HG02588 (cell line): ENCODE results near the gene SRMS.
A peak's percentile ranks its signal among the peaks of the same experiment; 100 is the strongest.
"Not testable (repeated sequence)": the region's sequence is repeated elsewhere in the genome, so short reads cannot be mapped to it uniquely, and the experiment has no call there.

Experiments
- ATAC-seq: cut with Tn5 transposase; IDR thresholded peaks from one replicate; pipeline ENCODE4 v1.9.1; 2021; ENCODE audit warnings: mild to moderate bottlenecking, moderate library complexity; ENCODE audit not compliant: unreplicated experiment

SRMS gene

DNA sequence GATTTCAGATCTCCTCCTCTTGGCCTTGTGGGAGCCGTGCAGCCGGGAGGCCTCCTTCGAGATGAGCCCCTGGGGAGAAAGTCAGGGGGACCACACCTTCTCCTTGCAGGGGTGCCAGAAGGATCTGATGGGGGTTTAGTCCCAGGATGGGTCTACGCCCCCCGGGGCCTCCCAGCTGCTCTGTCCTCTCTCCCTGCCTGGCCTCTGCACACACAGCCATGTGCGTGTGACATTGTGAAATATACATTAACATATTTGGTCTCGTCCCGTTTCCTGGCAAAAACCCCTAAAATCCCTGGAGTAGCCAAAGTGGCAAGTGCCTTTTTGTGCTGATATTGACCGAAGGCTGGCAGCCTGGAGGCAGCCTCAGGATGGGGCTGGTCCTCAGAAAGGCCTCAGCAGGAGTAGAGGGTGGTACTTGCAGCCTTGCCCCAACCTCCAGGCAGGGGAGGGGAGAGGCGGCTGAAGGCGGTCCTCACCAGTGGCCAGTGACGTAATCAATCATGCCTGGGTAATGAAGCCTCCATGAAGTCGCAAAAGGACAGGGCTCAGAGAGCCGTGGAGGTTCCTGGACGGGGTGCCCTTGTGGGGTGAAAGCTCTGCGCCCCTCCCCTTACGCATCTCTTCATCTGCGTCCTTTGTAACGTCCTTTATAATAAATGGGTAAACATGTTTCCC is 31.6 kb upstream of the SRMS start:
- ATAC-seq: no peak

DNA sequence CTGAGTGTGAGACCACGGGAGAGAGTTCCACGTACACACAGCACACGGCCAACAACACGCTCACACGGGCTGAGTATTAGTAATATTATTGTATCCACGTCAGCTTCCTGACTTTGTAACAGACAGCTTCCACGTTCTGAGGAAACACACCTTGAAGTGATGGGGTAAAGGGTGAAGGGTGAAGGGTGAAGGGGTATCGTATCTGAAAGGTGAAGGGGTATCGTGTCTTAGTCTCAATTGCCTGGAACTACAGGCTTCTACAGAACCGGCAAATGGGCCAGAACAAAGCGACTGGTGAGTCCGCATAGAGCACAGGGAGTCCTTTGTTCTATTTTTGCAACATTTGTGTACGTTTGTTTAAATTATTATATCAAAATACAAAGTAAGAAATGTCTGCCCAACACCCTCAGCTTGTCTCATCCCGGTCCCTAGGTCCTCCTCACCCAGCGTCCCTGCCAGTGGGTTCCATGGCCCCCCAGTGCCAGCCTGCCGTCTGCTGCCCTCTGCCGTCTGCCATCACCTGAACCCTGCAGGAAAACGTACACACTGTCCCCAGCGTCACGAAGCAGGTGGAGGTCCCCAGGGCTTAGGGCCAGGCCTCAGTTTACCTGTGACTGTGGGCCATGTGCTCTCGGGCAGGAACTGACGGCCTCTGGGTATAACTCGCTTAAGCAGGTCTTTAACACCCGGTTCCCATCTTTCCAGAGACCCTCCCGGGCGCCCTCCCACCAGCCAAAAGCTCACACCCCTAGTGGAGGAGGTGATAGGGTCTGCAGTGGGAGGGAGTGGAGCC is 30.9 kb upstream of the SRMS start:
- no peak for ATAC-seq

DNA sequence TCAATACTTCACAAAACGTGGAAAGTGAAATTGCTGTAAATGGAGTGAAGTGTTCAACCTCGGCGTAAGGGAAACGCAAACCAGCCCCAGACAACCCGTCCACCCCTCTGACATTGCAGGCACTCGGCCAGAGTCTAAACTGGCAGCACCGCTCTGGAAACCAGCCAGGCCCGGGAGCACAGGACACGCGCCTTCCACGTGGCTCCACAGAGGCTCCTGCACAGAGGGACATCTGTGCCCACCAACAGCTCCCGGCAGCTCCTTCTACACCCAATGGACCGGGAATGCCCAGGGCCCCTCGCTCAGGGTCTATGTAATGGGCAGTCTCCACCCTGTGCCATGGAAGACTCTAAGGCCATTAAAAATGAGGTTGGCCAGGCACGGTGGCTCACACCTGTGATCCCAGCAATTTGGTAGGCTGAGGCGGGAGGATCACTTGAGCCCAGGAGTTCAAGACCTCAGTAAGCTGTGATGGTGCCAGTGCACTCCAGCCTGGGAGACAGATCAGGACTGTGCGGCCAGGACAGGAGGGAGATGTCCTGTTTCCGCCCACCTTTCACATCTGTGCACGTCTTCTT is 29.9 kb upstream of the SRMS start:
- ATAC-seq: no peak

DNA sequence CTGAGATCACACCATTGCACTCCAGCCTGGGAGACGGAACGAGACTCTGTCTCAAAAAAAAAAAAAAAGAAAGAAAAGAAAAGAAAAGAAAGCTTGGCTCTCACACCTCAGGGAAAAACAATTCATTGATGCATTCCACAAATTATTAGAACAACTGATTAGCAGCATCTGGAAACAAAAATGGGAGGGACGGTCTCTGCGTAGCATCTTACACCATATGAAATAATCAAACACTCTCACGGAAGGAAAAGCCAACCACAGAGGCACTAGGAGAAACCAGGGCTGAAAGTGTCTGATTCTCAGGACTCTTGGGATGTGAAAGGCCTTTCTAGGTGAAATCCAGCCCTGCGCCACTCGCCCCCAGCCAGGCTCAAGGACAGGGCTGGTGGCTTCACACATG is 28.8 kb upstream of the SRMS start:
- ATAC-seq: no peak

DNA sequence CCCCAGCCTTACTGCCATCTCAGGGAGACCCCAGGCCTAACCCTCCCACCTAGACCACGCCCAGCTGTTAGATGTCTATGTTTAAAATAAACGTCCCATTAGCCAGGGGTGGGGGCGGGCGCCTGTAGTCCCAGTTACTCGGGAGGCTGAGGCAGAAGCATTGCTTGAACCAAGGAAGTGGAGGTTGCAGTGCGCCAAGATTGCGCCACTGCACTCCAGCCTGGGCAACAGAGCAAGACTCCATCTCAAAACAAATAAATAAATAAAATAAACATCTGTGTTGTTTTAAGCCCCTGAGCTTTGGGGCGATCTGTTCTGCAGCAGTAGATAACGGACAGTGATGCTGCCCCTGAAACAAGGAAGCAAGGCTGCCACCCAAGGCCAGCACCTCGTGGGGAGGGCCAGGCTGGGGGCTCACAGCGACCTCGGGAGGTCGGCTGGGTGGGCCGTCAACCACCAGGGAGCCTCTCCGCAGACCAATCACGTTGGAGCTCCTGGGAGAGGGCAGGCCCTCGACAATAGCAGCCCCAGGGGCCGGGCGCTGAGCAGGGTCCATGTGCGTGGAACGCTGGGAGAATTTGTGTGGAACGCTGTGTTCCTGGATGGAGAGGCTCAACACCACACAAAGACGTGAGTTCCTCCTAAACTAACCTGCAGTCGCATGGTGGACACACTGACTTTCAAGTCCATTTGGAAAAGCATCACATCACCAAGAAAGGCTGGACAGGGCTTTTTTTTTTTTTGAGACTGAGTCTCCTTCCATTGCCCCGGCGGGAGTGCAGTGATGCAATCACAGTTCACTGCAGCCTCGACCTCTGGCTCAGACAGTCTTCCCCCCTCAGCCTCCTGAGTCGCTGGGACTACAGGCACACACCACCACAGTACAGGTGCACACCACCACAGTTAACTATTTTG is 27.5 kb upstream of the SRMS start:
- no peak for ATAC-seq

DNA sequence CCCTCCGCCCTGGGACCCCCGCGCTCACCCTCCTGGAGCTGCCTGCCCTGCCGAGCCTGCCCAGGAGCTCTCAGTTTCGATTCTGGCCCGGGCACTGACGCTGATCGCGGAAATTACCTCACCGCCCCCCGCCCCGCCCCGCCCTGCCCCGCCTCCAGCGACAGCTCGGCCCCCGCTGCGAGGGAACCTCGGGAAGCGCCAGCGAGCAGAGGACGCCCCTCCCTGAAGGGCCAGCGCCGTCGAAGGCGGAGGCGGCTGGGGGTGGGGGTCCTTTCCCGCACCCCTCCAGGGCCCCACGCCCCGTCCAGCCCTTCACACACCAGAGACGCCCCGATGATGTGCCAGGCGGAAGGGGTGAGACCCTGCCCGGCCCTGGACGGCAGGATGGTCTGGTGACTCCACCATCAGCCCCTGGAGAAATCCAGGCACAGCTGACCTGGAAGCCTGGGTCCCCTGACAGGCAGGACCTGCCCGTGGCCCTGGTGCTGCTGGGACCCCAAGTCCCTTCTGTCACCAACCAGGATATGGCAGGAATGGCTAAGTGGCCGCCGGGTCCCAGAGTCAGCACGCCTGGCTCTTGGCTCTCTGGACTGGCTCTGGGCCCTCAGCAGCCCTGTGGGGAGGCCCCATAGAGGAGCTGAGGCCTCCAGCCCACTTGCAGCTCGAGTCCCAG is 26.7 kb upstream of the SRMS start, which contains the start of gene HELZ2:
Gene HELZ2 (minus strand): TSS at position 84 of the 673 bp plus-strand sequence. CDS start 1,854 bp downstream, outside the sequence.
- ATAC-seq: no peak

DNA sequence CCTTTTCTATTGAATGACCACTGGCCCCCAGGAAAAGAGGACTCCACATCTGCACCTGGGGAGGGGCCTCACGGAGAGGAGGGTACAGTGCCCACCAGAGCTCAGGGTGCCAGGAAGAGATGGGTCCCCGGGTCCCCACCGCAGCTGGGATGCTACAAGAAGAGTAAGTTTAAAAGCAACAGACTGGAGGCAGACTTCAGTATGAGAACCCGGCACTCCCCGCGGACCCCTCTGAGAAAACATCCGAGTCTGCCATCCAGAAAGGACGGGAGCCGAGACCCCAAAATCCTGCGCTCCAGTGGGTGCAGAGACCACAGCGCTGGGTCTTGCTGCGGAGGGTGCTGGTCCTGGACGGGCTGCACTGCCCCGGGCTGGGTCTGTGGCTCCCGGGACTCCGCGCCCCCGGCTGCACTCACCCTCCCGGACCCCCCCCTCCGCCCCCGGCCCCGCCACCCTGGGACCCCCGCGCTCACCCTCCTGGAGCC is 26.1 kb upstream of the SRMS start:
- ATAC-seq: no peak

DNA sequence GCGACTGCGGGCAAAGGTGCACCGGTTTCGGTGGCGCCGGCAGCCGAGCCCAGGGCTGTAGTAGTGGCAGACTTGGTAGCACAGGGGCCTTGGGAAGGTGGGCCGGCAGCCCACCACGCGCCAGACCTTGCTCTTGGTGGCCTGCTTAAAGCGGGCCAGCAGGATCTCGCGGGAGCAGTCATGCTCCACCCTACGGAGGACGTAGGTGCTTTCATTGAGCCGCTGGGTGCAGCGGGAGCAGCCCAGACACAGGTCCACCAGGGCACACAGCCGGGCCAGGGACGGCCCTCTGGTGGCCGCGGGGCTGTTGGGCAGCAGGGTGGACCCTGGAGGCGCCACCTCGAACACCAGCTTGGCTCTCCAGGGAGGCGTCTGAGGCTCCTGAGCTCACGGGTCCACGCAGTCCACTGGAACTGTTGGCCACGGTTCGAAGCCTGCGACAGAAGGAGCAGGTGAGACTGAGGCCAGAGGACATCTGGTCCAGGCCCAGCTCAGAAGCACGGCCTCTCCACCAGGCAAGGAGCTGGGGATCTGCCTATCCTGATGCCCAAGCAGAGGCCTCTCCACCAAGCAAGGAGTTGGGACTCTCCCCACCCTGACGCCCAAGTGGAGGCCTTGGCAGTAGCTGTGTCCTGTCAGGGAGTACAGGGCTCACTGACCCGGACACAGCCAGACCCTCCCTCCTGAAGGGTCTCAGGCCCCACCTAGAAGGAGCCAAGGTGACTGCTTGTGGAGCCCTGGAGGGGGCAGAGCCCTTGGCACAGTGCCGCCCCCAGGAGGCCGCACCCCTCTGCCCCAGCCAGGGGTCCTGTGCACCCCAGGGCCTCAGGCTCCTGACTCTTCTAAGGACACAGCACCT is 25.5 kb upstream of the SRMS start:
- no peak for ATAC-seq

DNA sequence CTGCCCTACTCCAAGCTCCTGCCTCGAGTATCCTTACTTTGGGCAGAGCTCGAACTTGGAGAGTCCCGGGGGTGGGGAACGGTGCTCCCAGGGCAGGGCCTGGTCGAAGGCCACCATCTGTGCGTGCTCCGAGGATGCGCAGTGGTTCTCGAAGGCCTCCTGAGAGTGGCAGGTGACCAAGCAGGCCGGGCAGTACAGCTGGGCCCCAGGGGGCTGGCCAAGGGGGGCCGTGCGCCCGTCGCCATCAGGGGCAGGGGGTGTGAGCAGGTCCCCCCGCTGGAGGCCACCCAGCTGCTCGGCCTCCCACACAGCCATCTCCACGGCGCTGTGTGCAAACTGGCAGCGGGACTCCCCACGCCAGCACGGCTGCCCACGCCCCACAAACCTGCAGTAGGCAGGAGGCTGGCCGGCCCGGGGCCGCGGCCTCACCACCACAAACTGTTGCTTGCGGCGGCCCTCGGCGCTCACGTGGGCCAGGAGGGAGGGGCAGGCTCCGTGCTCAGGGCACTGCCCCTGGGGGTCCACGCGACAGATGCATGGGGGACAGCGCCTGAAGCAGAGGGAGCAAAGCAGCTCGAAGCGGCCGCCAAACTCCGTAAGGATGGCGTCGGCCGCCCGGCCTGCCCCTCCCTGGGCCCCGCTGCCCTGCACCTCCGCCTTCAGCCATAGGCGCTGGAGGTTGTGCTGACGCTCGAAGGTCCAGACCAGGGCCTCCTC is 24.7 kb upstream of the SRMS start:
- no peak for ATAC-seq

DNA sequence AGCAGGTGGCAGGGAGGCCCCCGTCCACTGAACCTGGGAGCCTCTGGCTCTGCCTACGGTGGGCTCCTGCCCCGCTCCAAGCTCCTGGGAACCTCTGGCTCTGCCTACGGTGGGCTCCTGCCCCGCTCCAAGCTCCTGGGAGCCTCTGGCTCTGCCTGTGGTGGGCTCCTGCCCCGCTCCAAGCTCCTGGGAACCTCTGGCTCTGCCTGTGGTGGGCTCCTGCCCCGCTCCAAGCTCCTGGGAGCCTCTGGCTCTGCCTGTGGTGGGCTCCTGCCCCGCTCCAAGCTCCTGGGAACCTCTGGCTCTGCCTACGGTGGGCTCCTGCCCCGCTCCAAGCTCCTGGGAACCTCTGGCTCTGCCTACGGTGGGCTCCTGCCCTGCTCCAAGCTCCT is 23.5 kb upstream of the SRMS start:
- ATAC-seq: not testable (repeated sequence)

DNA sequence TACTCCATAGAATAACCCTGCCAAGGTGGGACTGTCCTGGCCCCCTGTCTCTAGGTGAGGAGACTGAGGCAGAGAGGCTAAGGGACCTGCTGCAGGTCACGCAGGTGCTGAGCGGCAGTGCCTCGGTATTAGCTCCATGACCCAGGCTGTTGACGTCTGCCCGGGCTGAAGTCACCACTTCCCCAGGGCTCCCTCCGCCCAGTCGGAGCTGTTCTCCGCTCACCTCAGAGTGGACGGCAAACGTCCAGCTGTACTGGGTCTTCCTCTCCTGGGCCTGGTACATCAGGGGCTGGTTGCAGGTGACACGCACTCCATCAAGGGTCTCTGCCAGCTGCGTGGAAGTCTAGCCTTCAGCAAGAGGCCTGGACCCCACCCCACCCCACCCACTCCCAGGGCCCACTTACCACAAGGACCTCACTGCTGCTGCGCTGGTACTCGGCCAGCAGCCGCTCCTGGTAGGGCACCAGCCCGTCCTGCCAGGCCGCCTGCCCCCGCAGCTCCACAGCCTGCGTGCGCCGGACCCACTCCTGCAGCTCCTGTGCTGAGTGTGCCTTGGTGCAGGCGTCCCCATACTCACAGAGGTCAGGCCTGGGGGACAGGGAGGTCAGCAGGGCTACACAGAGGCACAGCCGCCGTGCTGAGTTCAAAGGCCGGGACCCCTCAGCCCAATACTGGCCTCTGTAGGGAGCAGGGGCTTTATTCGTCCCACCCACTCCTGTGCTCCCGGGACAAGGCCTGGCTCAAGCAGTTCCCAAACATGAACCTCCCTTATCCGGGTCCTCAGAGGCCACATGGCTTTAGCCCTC is 22.9 kb upstream of the SRMS start:
- no peak for ATAC-seq

DNA sequence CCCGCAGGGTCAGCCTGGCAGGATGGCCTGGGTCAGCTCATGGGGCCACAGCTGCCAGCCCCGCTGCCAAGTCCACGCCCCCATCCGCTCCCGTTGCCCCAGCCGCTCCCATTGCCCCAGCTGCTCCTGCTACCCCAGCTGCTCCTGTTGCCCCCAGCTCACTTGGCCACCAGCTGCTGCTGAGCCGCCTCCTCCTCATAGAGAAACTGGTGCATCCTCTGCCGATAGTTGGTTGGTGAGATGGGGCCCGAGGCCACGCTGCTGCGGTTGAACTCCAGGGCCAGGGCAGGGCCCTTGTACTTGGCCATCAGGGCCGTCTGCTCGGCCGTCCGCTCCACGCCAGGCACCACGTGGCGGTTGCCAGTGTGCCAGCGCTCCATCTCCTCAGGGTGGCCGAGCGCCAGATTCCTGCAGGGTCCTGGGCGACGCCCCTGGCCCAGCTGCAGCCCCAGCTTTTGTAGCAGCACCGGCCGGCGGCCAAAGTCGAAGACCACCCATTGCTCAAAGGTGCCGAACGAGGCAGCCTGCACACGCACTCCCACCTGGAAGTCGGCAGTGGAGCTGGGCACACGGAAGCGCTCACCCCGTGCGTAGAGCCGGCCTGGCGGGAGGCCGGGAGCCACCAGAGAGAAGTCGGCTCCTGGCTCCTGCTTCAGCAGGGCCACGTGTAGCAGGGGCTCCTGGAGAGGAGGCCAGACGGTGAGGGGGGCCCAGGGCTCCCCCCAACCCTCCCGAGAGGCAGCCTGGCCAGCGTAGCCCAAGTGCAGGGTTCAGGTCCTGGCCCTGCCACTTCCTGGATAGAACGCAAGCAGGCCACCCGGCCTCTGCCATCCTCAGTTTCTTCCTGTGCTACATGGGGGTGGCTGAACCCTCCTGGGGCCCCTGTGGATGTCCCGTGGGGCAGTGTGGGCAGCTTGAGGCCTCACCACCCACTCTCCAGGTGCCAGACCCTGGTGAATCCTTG is 21.7 kb upstream of the SRMS start:
- no peak for ATAC-seq

DNA sequence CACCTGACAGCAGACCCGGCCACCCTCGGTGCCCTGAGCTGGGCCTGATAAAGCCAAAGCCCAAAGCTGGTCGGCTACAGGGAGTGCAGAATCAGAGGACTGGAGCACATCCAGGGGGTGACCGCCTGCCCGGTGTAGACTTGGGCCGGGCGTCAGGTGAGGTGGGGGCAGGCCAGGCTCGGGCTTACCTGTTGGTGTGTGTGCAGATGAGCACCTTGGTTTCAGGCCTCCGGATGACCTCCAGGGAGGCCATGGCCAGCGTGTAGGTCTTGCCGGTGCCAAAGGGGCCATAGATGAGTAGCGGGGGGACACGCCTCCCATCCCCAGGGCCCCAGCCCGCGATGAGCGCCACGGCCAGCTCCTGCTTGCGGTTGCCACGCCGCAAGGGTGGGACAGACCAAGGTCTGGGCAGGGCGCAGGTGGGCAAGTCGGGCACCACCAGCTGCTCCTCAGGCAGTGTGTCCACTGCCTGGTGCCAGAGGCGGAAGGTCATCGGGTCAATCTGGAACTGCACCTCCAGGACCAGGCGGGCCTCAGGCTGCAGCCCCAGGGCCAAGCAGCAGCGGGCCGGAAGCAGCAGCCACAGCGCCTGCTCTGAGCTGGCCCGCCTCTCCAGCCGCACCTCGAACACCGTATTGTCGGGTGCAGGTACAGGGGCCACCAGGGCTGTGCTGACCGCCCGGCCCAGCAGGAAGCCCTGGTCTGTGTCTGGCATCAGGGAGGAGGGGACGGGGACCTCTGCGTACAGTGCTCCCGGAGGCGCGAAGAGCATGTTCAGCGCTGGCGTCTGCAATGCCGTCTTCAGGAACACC is 20.8 kb upstream of the SRMS start:
- peak; percentile 3 for ATAC-seq

DNA sequence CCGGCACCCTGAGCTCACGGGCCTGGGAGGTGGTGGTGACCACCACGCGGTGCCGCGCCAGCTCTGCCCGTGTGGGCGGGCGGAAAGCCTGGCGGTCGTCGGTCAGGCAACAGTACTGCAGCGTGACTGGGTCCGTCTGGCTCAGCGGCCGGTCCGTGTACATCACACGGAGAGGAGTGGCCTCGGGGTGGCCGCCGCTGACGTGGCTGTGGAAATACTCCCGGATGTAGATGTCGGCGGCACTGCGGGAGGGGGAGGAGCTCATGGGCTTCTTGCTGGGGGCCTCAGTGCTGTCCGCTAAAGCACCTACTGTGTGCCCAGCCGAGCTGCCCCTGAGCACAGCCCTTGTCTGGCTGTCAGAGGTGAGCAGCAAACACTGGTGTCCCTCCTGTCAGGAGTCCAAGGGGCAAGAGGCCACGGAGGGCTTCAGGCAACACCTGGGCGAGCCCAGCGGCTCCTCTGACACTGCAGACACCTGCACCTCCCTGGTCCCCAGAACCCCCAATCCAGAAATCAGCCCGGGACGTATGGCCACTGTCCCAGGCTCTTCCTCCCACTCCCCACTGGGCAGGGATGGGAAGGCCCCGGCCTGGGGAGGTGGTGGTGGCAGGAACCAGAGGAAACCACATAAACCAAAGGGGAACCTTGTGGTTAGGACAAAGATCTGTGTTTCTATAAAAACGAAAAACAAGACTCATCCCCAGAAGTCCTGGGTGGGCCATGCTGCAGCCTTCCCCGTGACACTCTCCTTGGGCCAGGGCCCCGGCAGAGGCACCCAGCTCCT is 20.0 kb upstream of the SRMS start:
- peak; percentile 58 for ATAC-seq

DNA sequence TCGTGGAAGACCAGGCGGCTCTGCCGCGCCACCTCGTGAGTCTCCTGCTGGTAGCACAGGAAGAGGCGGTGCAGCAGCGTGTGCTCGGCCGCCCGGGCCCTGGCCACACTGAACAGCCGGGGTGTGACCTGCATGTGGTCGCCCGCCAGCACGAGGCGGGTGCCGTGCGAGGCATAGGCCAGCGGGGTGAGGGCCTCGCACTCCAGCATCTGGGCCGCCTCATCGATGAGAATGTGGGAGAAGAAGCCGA is 19.5 kb upstream of the SRMS start:
- ATAC-seq: no peak
